GM06990 (cell line): ENCODE measurements around the gene AIMP1.

ENCODE experiments used
- DNase-seq: peaks from one replicate; pipeline ENCODE4 v3.0.0-alpha.2; 2011; ENCODE audit not compliant: insufficient read length; ENCODE audit errors: extremely low read depth
- H3K27me3 ChIP-seq: replicated peaks from 2 replicates; pipeline ENCODE4 v1.6.0; 2011; ENCODE audit warnings: low read length; ENCODE audit not compliant: control insufficient read depth, insufficient read depth
- H3K36me3 ChIP-seq: 2 replicates; pipeline ENCODE4 v1.5.1; 2011; ENCODE audit warnings: low read length; ENCODE audit not compliant: control insufficient read depth, insufficient read depth
- H3K4me3 ChIP-seq: replicated peaks from 2 replicates; pipeline ENCODE4 v1.5.1; 2011; ENCODE audit warnings: low read depth, mild to moderate bottlenecking, control low read depth, low read length
- CTCF ChIP-seq: IDR thresholded peaks from 2 replicates; pipeline ENCODE4 v1.5.1; 2011; ENCODE audit warnings: low read length, control low read depth, mild to moderate bottlenecking, inconsistent platforms; ENCODE audit not compliant: insufficient read depth, poor library complexity, severe bottlenecking

AIMP1 gene

GRCh38 chr4:106329041-106329618 is 12.8 kb downstream of the AIMP1 start:
- Histone ChIP-seq H3K36me3 (peaks cover 5% of the 10 kb centered on the region), H3K4me3 (no peak overlapping the region), H3K27me3 (no peaks in the 10 kb centered on the region)
- peak; percentile 64 for TF ChIP-seq CTCF
- DNase-seq: no peak

DNA sequence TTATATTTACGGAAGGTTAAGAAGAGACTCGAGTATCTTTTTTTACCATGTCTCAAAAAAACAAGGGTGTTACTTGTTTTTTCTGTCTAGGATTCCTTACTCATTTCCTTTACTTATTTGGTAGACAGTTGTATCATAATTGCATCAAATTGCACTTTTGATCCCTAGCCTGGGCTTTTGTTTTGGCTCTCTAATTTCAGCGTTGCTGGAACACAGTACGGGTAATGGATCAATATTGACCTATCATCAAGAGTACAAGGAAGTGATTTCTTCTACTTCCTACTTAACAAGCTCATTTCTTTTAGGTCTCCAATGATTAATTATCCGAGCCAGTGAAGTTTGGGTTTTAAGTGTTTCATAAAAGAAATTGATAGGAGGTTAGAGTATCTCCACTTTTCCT is 16.8 kb downstream of the AIMP1 start:
- Histone ChIP-seq H3K36me3 (peaks cover 4% of the 10 kb centered on the region), H3K27me3 (no peaks in the 10 kb centered on the region), H3K4me3 (no peak overlapping the region)
- TF ChIP-seq CTCF: no peak
- DNase-seq: no peak

- no peak for DNase-seq
- Histone ChIP-seq H3K4me3 (no peak overlapping the region), H3K27me3 (no peaks in the 10 kb centered on the region), H3K36me3 (peaks cover 9% of the 10 kb centered on the region)
- no peak for TF ChIP-seq CTCF
Measured at GRCh38 chr4:106334741-106335470, 18.6 kb downstream of the AIMP1 start.

GRCh38 chr4:106336618-106337017 is 20.3 kb downstream of the AIMP1 start:
- Histone ChIP-seq H3K4me3 (no peak overlapping the region), H3K36me3 (peaks cover 8% of the 10 kb centered on the region), H3K27me3 (no peaks in the 10 kb centered on the region)
- TF ChIP-seq CTCF: no peak
- DNase-seq: no peak

GRCh38 chr4:106337916-106338315 is 21.6 kb downstream of the AIMP1 start:
- no peak for TF ChIP-seq CTCF
- no peak for DNase-seq
- H3K27me3 ChIP-seq: no peaks in the 10 kb centered on the region
- H3K4me3 ChIP-seq: no peak overlapping the region
- H3K36me3 ChIP-seq: peaks cover 7% of the 10 kb centered on the region

GRCh38 chr4:106338671-106339070 is 22.3 kb downstream of the AIMP1 start:
- DNase-seq: no peak
- H3K27me3 ChIP-seq: no peaks in the 10 kb centered on the region
- no peak for TF ChIP-seq CTCF
- peaks cover 7% of the 10 kb centered on the region for H3K36me3 ChIP-seq
- no peak overlapping the region for H3K4me3 ChIP-seq
